NCI-H748 (cell line): ENCODE data around the gene CPE.

Experiments used
- DNase-seq: peaks from one replicate; lab custom pipeline; 2025; ENCODE audit not compliant: unreplicated experiment; lab: John Stamatoyannopoulos, UW

Gene CPE

GRCh38 chr4:165364452-165365080 lies 14.2 kb upstream of the CPE start:
- DNase-seq = no peak

GRCh38 chr4:165367040-165367439 lies 11.8 kb upstream of the CPE start:
- no peak for DNase-seq

GRCh38 chr4:165368114-165368513 lies 10.7 kb upstream of the CPE start:
- DNase-seq = peak; percentile 60

GRCh38 chr4:165368567-165368966 lies 10.2 kb upstream of the CPE start:
- peak; percentile 27 for DNase-seq

GRCh38 chr4:165369522-165369921 lies 9.3 kb upstream of the CPE start:
- no peak for DNase-seq

- no peak for DNase-seq
These were observed 8.3 kb upstream of the CPE start for GRCh38 chr4:165370530-165370929.

GRCh38 chr4:165375465-165375864 lies 3.3 kb upstream of the CPE start:
- no peak for DNase-seq

GRCh38 chr4:165378398-165378744 lies 437 bp upstream of the CPE start:
- DNase-seq = no peak

GRCh38 chr4:165379678-165380064 lies 863 bp downstream of the CPE start:
- DNase-seq = peak; percentile 67

- no peak for DNase-seq
These were observed 2.0 kb downstream of the CPE start for GRCh38 chr4:165380805-165381204.

GRCh38 chr4:165381821-165382373 lies 3.1 kb downstream of the CPE start:
- DNase-seq = peak; percentile 12

GRCh38 chr4:165382640-165383039 lies 3.8 kb downstream of the CPE start:
- DNase-seq = no peak

- peak; percentile 87 for DNase-seq
These were observed 4.8 kb downstream of the CPE start for GRCh38 chr4:165383591-165384073.

- DNase-seq = peak; percentile 54
These were observed 5.4 kb downstream of the CPE start for GRCh38 chr4:165384186-165384585.

GRCh38 chr4:165384598-165384997 lies 5.8 kb downstream of the CPE start:
- DNase-seq = peak; percentile 82

- DNase-seq = no peak
These were observed 6.3 kb downstream of the CPE start for GRCh38 chr4:165385126-165385525.

GRCh38 chr4:165386328-165386727 lies 7.5 kb downstream of the CPE start:
- no peak for DNase-seq

GRCh38 chr4:165388756-165389155 lies 9.9 kb downstream of the CPE start:
- DNase-seq = no peak

- DNase-seq = no peak
These were observed 14.2 kb downstream of the CPE start for GRCh38 chr4:165393051-165393450.

GRCh38 chr4:165393704-165394103 lies 14.9 kb downstream of the CPE start:
- DNase-seq = no peak

GRCh38 chr4:165394275-165394674 lies 15.5 kb downstream of the CPE start:
- no peak for DNase-seq

GRCh38 chr4:165398570-165398969 lies 19.8 kb downstream of the CPE start:
- DNase-seq = peak; percentile 98

- no peak for DNase-seq
These were observed 23.6 kb downstream of the CPE start for GRCh38 chr4:165402375-165402774.
